AG10803 (cell line): ENCODE results near the gene ARMC8.

Experiments
- DNase-seq: peaks from one replicate; pipeline ENCODE4 v3.0.0; 2010; ENCODE audit warnings: low read depth
- H3K4me3 ChIP-seq: 2 replicates; pipeline ENCODE4 v1.5.1; 2011; ENCODE audit warnings: mild to moderate bottlenecking, low read length, control low read depth
- TF ChIP-seq, protein P1 (sequence below): conservative IDR thresholded peaks from 2 replicates; pipeline ENCODE4 v1.5.1; 2011; ENCODE audit warnings: mild to moderate bottlenecking, low read length, control low read depth, inconsistent platforms

The ARMC8 gene

DNA sequence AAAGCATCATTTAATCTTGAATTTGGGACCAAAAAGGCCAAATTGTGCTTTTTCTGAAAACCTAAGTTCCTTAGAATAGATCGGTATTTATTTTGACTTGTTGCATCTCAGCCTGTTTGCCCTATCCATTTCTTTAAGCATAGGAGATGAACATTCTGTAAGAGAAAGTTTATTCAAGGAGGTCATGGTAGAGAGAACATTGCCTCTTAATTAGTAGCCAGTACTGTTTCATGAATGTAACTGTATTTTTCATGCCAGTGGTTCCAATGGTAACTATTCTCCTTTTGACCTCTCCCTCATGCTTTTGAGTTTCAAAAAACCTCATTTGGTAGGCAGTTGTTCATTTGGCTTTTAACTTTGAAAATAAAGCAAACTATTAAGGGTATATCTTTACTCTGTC lies 55.4 kb downstream of the ARMC8 start:
- TF ChIP-seq, protein P1, sequence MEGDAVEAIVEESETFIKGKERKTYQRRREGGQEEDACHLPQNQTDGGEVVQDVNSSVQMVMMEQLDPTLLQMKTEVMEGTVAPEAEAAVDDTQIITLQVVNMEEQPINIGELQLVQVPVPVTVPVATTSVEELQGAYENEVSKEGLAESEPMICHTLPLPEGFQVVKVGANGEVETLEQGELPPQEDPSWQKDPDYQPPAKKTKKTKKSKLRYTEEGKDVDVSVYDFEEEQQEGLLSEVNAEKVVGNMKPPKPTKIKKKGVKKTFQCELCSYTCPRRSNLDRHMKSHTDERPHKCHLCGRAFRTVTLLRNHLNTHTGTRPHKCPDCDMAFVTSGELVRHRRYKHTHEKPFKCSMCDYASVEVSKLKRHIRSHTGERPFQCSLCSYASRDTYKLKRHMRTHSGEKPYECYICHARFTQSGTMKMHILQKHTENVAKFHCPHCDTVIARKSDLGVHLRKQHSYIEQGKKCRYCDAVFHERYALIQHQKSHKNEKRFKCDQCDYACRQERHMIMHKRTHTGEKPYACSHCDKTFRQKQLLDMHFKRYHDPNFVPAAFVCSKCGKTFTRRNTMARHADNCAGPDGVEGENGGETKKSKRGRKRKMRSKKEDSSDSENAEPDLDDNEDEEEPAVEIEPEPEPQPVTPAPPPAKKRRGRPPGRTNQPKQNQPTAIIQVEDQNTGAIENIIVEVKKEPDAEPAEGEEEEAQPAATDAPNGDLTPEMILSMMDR = no peak
- no peak for DNase-seq
- no peak overlapping the region for H3K4me3 ChIP-seq

DNA sequence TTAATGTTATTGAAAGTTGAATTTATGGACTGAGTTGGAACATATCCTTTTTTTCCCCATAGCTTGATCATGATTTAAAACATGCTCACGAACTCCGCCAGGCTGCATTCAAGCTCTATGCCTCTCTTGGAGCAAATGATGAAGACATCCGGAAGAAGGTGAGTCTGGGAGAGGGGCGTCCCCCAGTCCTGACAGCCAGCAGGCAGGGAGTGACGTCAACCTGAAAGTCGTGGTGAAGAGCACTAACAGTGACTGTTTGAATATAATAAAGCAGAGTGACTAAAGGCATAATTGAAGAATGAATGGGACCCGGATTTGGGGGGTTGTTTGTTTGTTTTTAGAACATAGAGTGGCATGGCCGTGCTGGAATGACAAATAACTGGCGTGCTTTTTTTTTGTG lies 57.9 kb downstream of the ARMC8 start:
- TF ChIP-seq, protein P1 = no peak
- H3K4me3 ChIP-seq = no peak overlapping the region
- DNase-seq = no peak

DNA sequence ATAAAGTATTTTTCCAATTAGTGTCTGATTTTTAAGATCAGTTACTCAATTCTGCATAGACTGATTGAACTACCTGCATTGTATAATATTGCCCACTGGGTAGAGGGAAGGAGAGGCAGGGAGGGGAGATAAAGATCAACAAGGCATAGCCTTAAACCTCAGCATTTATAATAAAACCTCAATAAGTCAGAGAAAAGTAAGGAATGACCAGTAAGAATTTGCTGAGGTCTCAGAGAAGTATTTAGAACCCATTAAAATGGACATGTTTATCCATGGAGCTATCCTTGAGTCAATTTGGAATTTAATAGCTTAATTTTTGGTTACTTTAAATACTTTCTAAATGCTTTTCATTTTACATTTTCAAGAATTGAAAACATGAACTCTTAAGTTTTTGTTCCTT lies 62.5 kb downstream of the ARMC8 start:
- TF ChIP-seq, protein P1 = no peak
- no peak for DNase-seq
- no peak overlapping the region for H3K4me3 ChIP-seq

DNA sequence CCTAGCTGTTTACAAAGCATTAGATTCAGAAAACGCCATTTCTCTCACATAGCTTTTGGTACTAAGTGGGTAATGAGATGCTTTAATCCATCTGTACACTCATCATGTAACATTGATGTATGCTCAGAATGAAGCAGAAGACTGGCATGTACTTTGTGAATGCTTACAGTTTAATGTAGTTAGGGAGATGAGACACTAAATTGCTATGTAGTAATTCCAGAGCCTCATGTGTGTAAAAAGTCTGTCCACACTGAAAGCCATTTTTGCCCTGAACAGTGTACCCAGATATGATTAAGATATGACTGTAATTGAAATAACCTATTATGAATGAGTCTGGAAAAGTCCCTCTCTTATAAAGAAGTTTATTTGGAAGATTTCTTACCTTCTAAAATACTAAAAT lies 66.5 kb downstream of the ARMC8 start:
- no peak for DNase-seq
- TF ChIP-seq, protein P1 = no peak
- H3K4me3 ChIP-seq = no peak overlapping the region

DNA sequence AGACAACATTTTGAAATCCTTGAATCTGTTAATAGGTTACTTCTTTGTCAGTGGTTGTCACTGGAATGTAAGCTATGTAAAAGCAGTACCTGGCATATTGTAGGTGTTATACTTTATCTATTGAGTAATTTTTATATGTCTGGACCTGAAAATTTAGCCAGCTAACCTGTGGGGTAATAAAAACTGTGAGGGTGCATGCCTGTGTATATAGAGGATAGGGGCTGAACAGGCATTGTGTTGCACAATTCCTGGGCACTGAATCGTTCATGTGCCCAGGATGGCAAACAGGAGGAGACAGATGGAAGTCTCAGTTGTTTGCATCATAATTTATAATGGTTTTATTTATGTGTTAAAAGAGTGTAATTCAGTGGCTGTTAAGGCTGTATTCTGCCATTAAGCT lies 67.1 kb downstream of the ARMC8 start:
- TF ChIP-seq, protein P1 = no peak
- H3K4me3 ChIP-seq = no peak overlapping the region
- DNase-seq = no peak

DNA sequence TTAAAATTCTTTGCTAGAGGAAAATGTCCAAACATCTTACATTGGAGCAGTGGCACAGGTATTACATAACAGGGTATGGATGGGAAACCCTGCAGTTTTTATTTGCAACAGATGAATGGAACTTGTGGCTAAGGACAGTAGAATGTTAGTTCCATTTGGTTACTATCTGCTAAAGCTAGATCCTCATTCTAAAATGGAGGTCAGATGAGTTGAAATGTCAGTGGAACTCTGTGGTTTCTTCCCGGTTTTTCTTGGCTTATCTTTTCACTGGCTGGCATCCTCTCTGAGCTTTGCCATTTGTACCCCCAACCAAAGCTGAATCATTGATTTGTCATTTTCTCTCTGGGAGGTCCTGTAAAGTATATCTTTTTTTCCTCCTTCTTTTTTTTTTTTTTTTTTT lies 68.9 kb downstream of the ARMC8 start:
- TF ChIP-seq, protein P1 = no peak
- no peak overlapping the region for H3K4me3 ChIP-seq
- peak; percentile 9 for DNase-seq

DNA sequence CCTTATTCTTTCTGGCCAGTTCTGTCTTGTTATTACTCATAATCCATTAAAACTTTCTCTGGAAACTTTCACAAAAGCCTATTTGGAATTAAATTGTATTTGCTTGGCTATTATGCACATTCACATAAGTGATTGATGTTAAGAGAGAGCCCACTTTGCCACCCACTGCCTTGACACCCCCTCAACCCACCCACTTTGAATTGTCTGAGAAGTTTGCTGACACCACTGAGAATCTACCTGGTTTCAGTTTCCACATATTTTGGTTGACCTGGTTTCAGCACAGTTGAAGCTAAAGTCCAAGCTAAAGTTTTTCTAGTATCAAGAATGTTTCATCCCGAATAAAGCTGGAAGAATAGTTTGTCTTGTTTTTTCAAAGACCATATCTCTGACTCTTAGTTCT lies 70.9 kb downstream of the ARMC8 start:
- no peak for DNase-seq
- H3K4me3 ChIP-seq = no peak overlapping the region
- TF ChIP-seq, protein P1 = no peak
